ENCODE results near the gene SPEG. TPM values are rescaled to one million over a fixed set of nuclear protein-coding genes. Genes with fewer than 3 reads are reported as not detected.

The SPEG gene
- total and polyA plus RNA-seq, 2 donors (not counting 3 experiments of a cell fraction or from before 2014, with no cell fraction given): 0.84 to 3.5 TPM

DNA sequence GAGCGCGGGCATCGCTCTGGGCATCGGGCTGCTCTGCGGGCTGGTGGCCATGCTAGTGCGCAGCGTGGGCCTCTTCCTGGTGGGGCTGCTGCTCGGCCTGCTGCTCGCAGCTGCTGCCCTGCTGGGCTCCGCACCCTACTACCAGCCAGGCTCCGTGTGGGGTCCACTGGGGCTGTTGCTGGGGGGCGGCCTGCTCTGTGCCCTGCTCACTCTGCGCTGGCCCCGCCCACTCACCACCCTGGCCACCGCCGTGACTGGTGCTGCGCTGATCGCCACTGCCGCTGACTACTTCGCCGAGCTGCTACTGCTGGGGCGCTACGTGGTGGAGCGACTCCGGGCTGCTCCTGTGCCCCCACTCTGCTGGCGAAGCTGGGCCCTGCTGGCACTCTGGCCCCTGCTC lies 113.0 kb downstream of the SPEG start:
- dilution Hi-C loops (cut with MboI; ENCODE audit: extremely low pct_ligation_motif_present, low sequenced_read_pairs) (no loop called here), intact Hi-C loops (cut with micrococcal nuclease) (no loop called here)
- no peak for DNase-seq (ENCODE audit: low read depth, low spot score)
- no peaks in the 10 kb centered on the region for H3K9me1 ChIP-seq (replicated peaks; ENCODE audit: control insufficient read depth, extremely low read depth, insufficient read depth, low read length)
- H3K36me3 ChIP-seq (ENCODE audit: control insufficient read depth in 2 of 2, extremely low read depth in 1 of 2, insufficient read depth in 2 of 2, low read length in 2 of 2): no peaks in the 10 kb centered on the region
- no peaks in the 10 kb centered on the region for H4K20me1 ChIP-seq (replicated peaks; ENCODE audit: control insufficient read depth, extremely low read depth, insufficient read depth, low read length)
- H3K4me3 ChIP-seq (replicated peaks in 1 of 3; ENCODE audit: insufficient read depth in 1 of 3, low read depth in 1 of 3, low read length in 3 of 3): no peak overlapping the region
- POLR2A ChIA-PET: no interaction called here
- peaks cover 7% of the 10 kb centered on the region for H3K4me1 ChIP-seq (ENCODE audit: control insufficient read depth, extremely low read depth, insufficient read depth, low read length)
- FAIRE-seq: no peak
- no peaks in the 10 kb centered on the region for H3K9me3 ChIP-seq (replicated peaks; ENCODE audit: control insufficient read depth, insufficient read depth, low read length)
- no peaks in the 10 kb centered on the region for H3K79me2 ChIP-seq (ENCODE audit: control insufficient read depth, insufficient read depth, low read length)
- H3K9ac ChIP-seq (replicated peaks; ENCODE audit: extremely low read depth, insufficient read depth, low read length): no peak overlapping the region
- H3K27me3 ChIP-seq (ENCODE audit: control insufficient read depth in 2 of 2, insufficient read depth in 2 of 2, low read length in 2 of 2): peaks cover 30% of the 10 kb centered on the region in 2 experiments
- CTCF ChIA-PET: interaction anchor here (2.9 kb wide), 1 partner anchor 13 kb away, joined by 14 read pairs; no protein-coding TSS in a partner anchor
- no peak overlapping the region for H2AFZ ChIP-seq (ENCODE audit: low read depth, low read length)
- no peak overlapping the region for H3K4me2 ChIP-seq (ENCODE audit: insufficient read depth, low read length)
- no peak for TF ChIP-seq POLR2AphosphoS5 (IDR thresholded peaks at IDR 0.05; ENCODE audit: insufficient read depth, low read depth, low read length)
- no TSS peak for BruUV-seq (replicated peaks)
- H3K27ac ChIP-seq (ENCODE audit: insufficient read depth, low read depth, low read length): no peak overlapping the region

Other genes with a start within 250 kb of the SPEG start
- gene ZFAND2B, start 228.1 kb upstream of the SPEG start, total RNA-seq: 23.3 and 24.0 TPM in 2 replicates
- 52.0 and 52.9 TPM in 2 replicates for gene ZFAND2B, start 228.1 kb upstream of the SPEG start, polyA plus RNA-seq
- 26.6 and 32.5 TPM in 2 replicates for gene ABCB6, start 215.9 kb upstream of the SPEG start, total RNA-seq
- gene ABCB6, start 215.9 kb upstream of the SPEG start, polyA plus RNA-seq: 25.7 and 35.1 TPM in 2 replicates
- 62.2 and 65.5 TPM in 2 replicates for gene ATG9A, start 205.2 kb upstream of the SPEG start, total RNA-seq
- 95.0 and 110 TPM in 2 replicates for gene ATG9A, start 205.2 kb upstream of the SPEG start, polyA plus RNA-seq
- 34.0 and 36.2 TPM in 2 replicates for gene ANKZF1, start 205.0 kb upstream of the SPEG start, total RNA-seq
- gene ANKZF1, start 205.0 kb upstream of the SPEG start, polyA plus RNA-seq: 23.4 and 26.5 TPM in 2 replicates
- 9.2 and 9.5 TPM in 2 replicates for gene GLB1L, start 189.4 kb upstream of the SPEG start, total RNA-seq
- gene GLB1L, start 189.4 kb upstream of the SPEG start, polyA plus RNA-seq: 11.9 and 13.6 TPM in 2 replicates
- 18.8 and 21.1 TPM in 2 replicates for gene STK16, start 189.4 kb upstream of the SPEG start, total RNA-seq
- gene STK16, start 189.4 kb upstream of the SPEG start, polyA plus RNA-seq: 61.3 and 63.2 TPM in 2 replicates
- gene TUBA4B, start 181.6 kb upstream of the SPEG start, total RNA-seq: not detected in 2 replicates
- gene TUBA4B, start 181.6 kb upstream of the SPEG start, polyA plus RNA-seq: not detected in 2 replicates
- 10.7 and 16.5 TPM in 2 replicates for gene TUBA4A, start 180.9 kb upstream of the SPEG start, total RNA-seq
- gene TUBA4A, start 180.9 kb upstream of the SPEG start, polyA plus RNA-seq: 24.8 and 29.4 TPM in 2 replicates
- 27.3 and 30.4 TPM in 2 replicates for gene DNAJB2, start 155.5 kb upstream of the SPEG start, total RNA-seq
- 30.6 and 35.0 TPM in 2 replicates for gene DNAJB2, start 155.5 kb upstream of the SPEG start, polyA plus RNA-seq
- not detected in 2 replicates for gene PTPRN, start 125.4 kb upstream of the SPEG start, total RNA-seq
- gene PTPRN, start 125.4 kb upstream of the SPEG start, polyA plus RNA-seq: not detected in 2 replicates
- not detected in 2 replicates for gene RESP18, start 102.1 kb upstream of the SPEG start, total RNA-seq
- gene RESP18, start 102.1 kb upstream of the SPEG start, polyA plus RNA-seq: not detected in 2 replicates
- 40.4 and 43.1 TPM in 2 replicates for gene DNPEP, start 46.9 kb upstream of the SPEG start, total RNA-seq
- gene DNPEP, start 46.9 kb upstream of the SPEG start, polyA plus RNA-seq: 77.5 and 83.2 TPM in 2 replicates
- not detected in 2 replicates for gene DES, start 16.5 kb upstream of the SPEG start, total RNA-seq
- gene DES, start 16.5 kb upstream of the SPEG start, polyA plus RNA-seq: not detected in 2 replicates
- 34.1 and 39.1 TPM in 2 replicates for gene GMPPA, start 64.0 kb downstream of the SPEG start, total RNA-seq
- 104 and 126 TPM in 2 replicates for gene GMPPA, start 64.0 kb downstream of the SPEG start, polyA plus RNA-seq
- gene ASIC4, start 79.6 kb downstream of the SPEG start, total RNA-seq: not detected in 2 replicates
- not detected in 2 replicates for gene ASIC4, start 79.6 kb downstream of the SPEG start, polyA plus RNA-seq
- 0.24 and 0.30 TPM in 2 replicates for gene CHPF, start 109.0 kb downstream of the SPEG start, total RNA-seq
- gene CHPF, start 109.0 kb downstream of the SPEG start, polyA plus RNA-seq: 0.32 and 0.72 TPM in 2 replicates
- not detected in 2 replicates for gene TMEM198, start 109.2 kb downstream of the SPEG start, total RNA-seq
- not detected in 2 replicates for gene TMEM198, start 109.2 kb downstream of the SPEG start, polyA plus RNA-seq
- gene OBSL1, start 136.7 kb downstream of the SPEG start, total RNA-seq: 8.0 and 16.7 TPM in 2 replicates
- gene OBSL1, start 136.7 kb downstream of the SPEG start, polyA plus RNA-seq: 20.4 and 20.7 TPM in 2 replicates
- not detected in 2 replicates for gene INHA, start 137.5 kb downstream of the SPEG start, total RNA-seq
- 0.06 and 0.10 TPM in 2 replicates for gene INHA, start 137.5 kb downstream of the SPEG start, polyA plus RNA-seq
- 19.2 and 20.2 TPM in 2 replicates for gene STK11IP, start 163.0 kb downstream of the SPEG start, total RNA-seq
- gene STK11IP, start 163.0 kb downstream of the SPEG start, polyA plus RNA-seq: 17.7 and 19.8 TPM in 2 replicates
- gene SLC4A3, start 192.8 kb downstream of the SPEG start, total RNA-seq: 0.21 and 0.35 TPM in 2 replicates
- gene SLC4A3, start 192.8 kb downstream of the SPEG start, polyA plus RNA-seq: 0.24 and 0.29 TPM in 2 replicates